Measurements from ENCODE around the gene PKDREJ.

The PKDREJ gene

DNA sequence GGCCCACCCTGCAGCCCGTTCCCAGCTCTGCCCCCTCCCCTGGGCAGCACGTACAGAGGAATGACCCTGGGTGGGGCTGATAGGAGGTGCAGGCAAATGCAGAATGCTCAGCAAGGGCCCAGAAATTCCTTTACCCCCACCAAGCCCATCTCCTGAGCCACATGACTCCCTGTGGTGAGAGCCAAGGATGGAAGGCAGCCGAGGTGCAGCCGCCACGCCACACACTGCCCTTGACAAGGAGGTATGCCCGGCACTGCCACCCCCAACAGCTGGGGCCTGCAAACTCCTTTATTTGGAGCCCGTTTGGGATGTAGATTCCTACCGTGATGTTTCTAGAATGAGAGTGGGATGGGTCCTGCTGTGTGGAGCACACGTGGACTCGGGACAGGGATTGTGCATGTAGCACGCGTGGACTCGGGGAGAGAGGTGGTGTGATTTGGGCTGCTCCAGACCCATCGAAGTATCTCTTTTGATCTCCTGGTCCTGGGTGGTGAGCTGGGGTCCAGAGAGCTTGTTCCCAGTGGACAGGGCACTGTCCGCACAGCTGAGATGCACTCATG is 46.5 kb upstream of the PKDREJ start:
- no peak overlapping the region for H3K4me2 ChIP-seq (ENCODE audit: low read length, poor library complexity, severe bottlenecking)
- no peak overlapping the region for H3K27ac ChIP-seq (ENCODE audit: low read length, poor library complexity, severe bottlenecking)
- H4K91ac ChIP-seq (ENCODE audit: low read length), result no peak overlapping the region
- H2BK15ac ChIP-seq (ENCODE audit: low read depth, poor library complexity, severe bottlenecking), result no peak overlapping the region
- WGBS, result 94% methylated on average over 15 of the region's 15 CpGs
- no peak overlapping the region for H2AFZ ChIP-seq (ENCODE audit: low read depth, low read length)
- no peak overlapping the region for H2BK5ac ChIP-seq (ENCODE audit: low read depth, low read length, poor library complexity, severe bottlenecking)
- no peak overlapping the region for H2BK12ac ChIP-seq (ENCODE audit: low read length in 2 of 2)
- no peak overlapping the region for H2AK5ac ChIP-seq (ENCODE audit: low read length, severe bottlenecking)
- no peak overlapping the region for H4K8ac ChIP-seq (ENCODE audit: low read length)
- no peak overlapping the region for H2BK120ac ChIP-seq (ENCODE audit: low read depth, low read length)
- no peaks in the 10 kb centered on the region for H3K9me3 ChIP-seq (ENCODE audit: control insufficient read depth, low read length)
- DNase-seq, result no peak
- H3K4ac ChIP-seq (ENCODE audit: low read depth in 1 of 2, low read length in 2 of 2), result no peak overlapping the region
- H3K36me3 ChIP-seq (ENCODE audit: control insufficient read depth in 1 of 2, insufficient read depth in 2 of 2, low read depth in 1 of 2, low read length in 2 of 2), result peaks cover 0 to 8% of the 10 kb centered on the region in 2 experiments
- H3K14ac ChIP-seq (ENCODE audit: low read length in 2 of 2), result no peak overlapping the region
- H3K23ac ChIP-seq (ENCODE audit: low read length in 2 of 2), result no peak overlapping the region
- H3K4me3 ChIP-seq (ENCODE audit: insufficient read depth in 1 of 2, low read depth in 1 of 2, low read length in 2 of 2), result no peak overlapping the region
- no peak overlapping the region for H3K9ac ChIP-seq (ENCODE audit: low read length)
- peaks cover 28% of the 10 kb centered on the region for H3K79me1 ChIP-seq (replicated peaks; ENCODE audit: low read length, poor library complexity, severe bottlenecking)
- peaks cover 6% of the 10 kb centered on the region for H3K4me1 ChIP-seq (ENCODE audit: control insufficient read depth, insufficient read depth, low read depth, low read length)
- no peak overlapping the region for H3K18ac ChIP-seq (ENCODE audit: low read depth in 1 of 2, low read length in 2 of 2)
- no peaks in the 10 kb centered on the region for H3K27me3 ChIP-seq (ENCODE audit: control insufficient read depth in 1 of 2, insufficient read depth in 1 of 2, low read length in 2 of 2)

DNA sequence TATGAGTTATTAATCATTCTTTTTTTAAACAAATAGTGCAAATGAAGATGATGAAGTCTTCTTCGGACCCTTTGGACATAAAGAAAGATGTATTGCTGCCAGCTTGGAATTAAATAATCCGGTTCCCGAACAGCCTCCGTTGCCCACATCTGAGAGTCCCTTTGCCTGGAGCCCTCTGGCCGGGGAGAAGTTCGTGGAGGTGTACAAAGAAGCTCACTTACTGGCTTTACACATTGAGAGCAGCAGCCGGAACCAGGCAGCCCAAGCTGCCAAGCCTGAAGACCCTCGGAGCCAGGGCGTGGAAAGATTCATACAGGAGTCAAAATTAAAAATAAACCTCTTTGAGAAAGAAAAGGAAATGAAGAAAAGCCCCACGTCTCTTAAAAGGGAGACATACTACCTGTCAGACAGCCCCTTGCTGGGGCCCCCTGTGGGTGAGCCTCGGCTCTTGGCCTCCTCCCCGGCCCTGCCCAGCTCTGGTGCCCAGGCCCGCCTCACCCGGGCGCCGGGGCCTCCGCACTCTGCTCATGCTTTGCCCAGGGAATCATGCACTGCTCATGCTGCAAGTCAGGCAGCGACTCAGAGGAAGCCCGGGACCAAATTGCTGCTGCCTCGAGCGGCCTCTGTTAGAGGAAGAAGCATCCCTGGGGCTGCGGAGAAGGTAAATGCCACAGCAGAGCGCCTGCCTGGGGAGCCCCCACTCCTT is 45.3 kb upstream of the PKDREJ start:
- Histone ChIP-seq H3K14ac (ENCODE audit: low read length in 2 of 2) (no peak overlapping the region), H2AFZ (ENCODE audit: low read depth, low read length) (no peak overlapping the region), H2BK15ac (ENCODE audit: low read depth, poor library complexity, severe bottlenecking) (no peak overlapping the region), H2BK120ac (ENCODE audit: low read depth, low read length) (no peak overlapping the region), H3K9ac (ENCODE audit: low read length) (no peak overlapping the region), H3K4me3 (ENCODE audit: insufficient read depth in 1 of 2, low read depth in 1 of 2, low read length in 2 of 2) (no peak overlapping the region), H3K4me1 (ENCODE audit: control insufficient read depth, insufficient read depth, low read depth, low read length) (peaks cover 5% of the 10 kb centered on the region), H4K91ac (ENCODE audit: low read length) (no peak overlapping the region), H3K27me3 (ENCODE audit: control insufficient read depth in 1 of 2, insufficient read depth in 1 of 2, low read length in 2 of 2) (no peaks in the 10 kb centered on the region), H3K9me3 (ENCODE audit: control insufficient read depth, low read length) (no peaks in the 10 kb centered on the region), H2AK5ac (ENCODE audit: low read length, severe bottlenecking) (no peak overlapping the region), H2BK12ac (ENCODE audit: low read length in 2 of 2) (no peak overlapping the region), H3K4ac (ENCODE audit: low read depth in 1 of 2, low read length in 2 of 2) (no peak overlapping the region), H3K79me1 (replicated peaks; ENCODE audit: low read length, poor library complexity, severe bottlenecking) (peaks cover 26% of the 10 kb centered on the region), H3K27ac (ENCODE audit: low read length, poor library complexity, severe bottlenecking) (no peak overlapping the region), H2BK5ac (ENCODE audit: low read depth, low read length, poor library complexity, severe bottlenecking) (no peak overlapping the region), H4K8ac (ENCODE audit: low read length) (peak overlapping the region; percentile 43), H3K23ac (ENCODE audit: low read length in 2 of 2) (no peak overlapping the region), H3K4me2 (ENCODE audit: low read length, poor library complexity, severe bottlenecking) (no peak overlapping the region), H3K18ac (ENCODE audit: low read depth in 1 of 2, low read length in 2 of 2) (no peak overlapping the region), H3K36me3 (ENCODE audit: control insufficient read depth in 1 of 2, insufficient read depth in 2 of 2, low read depth in 1 of 2, low read length in 2 of 2) (peaks cover 0 to 8% of the 10 kb centered on the region in 2 experiments)
- no peak for DNase-seq
- WGBS, result 95% methylated on average over 21 of the region's 23 CpGs

DNA sequence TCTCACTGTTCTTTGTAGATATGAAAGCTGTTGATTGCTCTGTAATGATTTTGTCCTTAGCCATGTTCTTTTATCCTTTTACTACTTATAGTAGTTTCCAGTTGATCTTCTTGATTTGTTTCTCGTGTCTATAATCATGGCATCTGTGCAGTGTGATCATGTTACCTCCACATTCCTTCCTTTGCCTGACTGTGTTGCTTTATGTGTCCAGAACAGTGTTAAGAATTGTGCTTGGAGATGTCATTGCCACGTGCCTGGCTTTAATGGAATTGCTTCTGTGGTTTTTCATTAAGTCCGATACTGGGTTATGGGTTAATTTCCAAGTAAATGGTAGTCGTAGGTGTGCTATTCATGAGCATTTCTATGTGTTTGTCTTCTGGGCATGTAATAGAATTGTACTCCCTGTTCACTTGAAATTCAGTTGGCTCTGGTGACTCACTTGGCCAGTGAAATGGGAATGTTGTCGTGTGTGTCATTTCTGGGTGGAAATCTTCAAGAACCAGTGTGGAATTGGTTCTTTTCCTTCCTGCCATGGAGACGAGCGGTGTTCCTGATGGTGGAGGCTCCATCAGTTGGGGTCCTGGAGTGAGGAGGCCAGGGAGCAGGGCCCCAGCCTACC is 40.3 kb upstream of the PKDREJ start:
- no peak overlapping the region for H4K8ac ChIP-seq (ENCODE audit: low read length)
- peaks cover 26% of the 10 kb centered on the region for H3K79me1 ChIP-seq (replicated peaks; ENCODE audit: low read length, poor library complexity, severe bottlenecking)
- H2BK12ac ChIP-seq (ENCODE audit: low read length in 2 of 2), result no peak overlapping the region
- no peak overlapping the region for H3K4me3 ChIP-seq (ENCODE audit: insufficient read depth in 1 of 2, low read depth in 1 of 2, low read length in 2 of 2)
- H2BK15ac ChIP-seq (ENCODE audit: low read depth, poor library complexity, severe bottlenecking), result no peak overlapping the region
- no peak overlapping the region for H3K9ac ChIP-seq (ENCODE audit: low read length)
- no peaks in the 10 kb centered on the region for H3K9me3 ChIP-seq (ENCODE audit: control insufficient read depth, low read length)
- H3K27ac ChIP-seq (ENCODE audit: low read length, poor library complexity, severe bottlenecking), result no peak overlapping the region
- WGBS, result 88% methylated on average over 7 of the region's 7 CpGs
- H3K14ac ChIP-seq (ENCODE audit: low read length in 2 of 2), result no peak overlapping the region
- H2AK5ac ChIP-seq (ENCODE audit: low read length, severe bottlenecking), result no peak overlapping the region
- H3K36me3 ChIP-seq (ENCODE audit: control insufficient read depth in 1 of 2, insufficient read depth in 2 of 2, low read depth in 1 of 2, low read length in 2 of 2), result peaks cover 0 to 6% of the 10 kb centered on the region in 2 experiments
- no peaks in the 10 kb centered on the region for H3K27me3 ChIP-seq (ENCODE audit: control insufficient read depth in 1 of 2, insufficient read depth in 1 of 2, low read length in 2 of 2)
- peaks cover 7% of the 10 kb centered on the region for H3K4me1 ChIP-seq (ENCODE audit: control insufficient read depth, insufficient read depth, low read depth, low read length)
- no peak overlapping the region for H3K4ac ChIP-seq (ENCODE audit: low read depth in 1 of 2, low read length in 2 of 2)
- H3K23ac ChIP-seq (ENCODE audit: low read length in 2 of 2), result no peak overlapping the region
- no peak overlapping the region for H3K18ac ChIP-seq (ENCODE audit: low read depth in 1 of 2, low read length in 2 of 2)
- DNase-seq, result peak; percentile 22
- no peak overlapping the region for H4K91ac ChIP-seq (ENCODE audit: low read length)
- no peak overlapping the region for H3K4me2 ChIP-seq (ENCODE audit: low read length, poor library complexity, severe bottlenecking)
- H2BK5ac ChIP-seq (ENCODE audit: low read depth, low read length, poor library complexity, severe bottlenecking), result no peak overlapping the region
- no peak overlapping the region for H2BK120ac ChIP-seq (ENCODE audit: low read depth, low read length)
- peak overlapping the region; percentile 1 for H2AFZ ChIP-seq (ENCODE audit: low read depth, low read length)

DNA sequence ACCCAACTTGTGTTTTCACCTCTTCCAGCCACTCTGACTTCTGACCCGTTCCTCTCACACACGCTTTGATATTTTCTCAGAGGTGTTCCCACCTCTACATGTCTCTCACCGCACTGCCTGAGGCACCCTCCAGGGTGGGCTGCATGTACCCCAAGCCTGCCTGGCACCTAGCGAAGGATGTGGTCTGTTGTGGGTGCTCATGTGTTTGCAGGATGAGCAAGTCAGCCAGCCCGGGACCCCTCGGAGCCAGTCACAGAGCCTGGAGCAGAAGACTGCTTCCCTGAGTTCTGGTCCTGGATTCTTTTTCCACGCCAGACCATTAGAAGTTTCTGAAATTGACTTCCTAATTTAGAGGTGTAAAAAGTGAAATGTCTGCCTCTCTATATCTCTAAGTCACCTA is 37.3 kb upstream of the PKDREJ start:
- peaks cover 0 to 7% of the 10 kb centered on the region in 2 experiments for H3K36me3 ChIP-seq (ENCODE audit: control insufficient read depth in 1 of 2, insufficient read depth in 2 of 2, low read depth in 1 of 2, low read length in 2 of 2)
- H3K9me3 ChIP-seq (ENCODE audit: control insufficient read depth, low read length), result no peaks in the 10 kb centered on the region

More for the DNA sequence above, 37.3 kb upstream of the PKDREJ start:
- Histone ChIP-seq H4K91ac (ENCODE audit: low read length) (no peak overlapping the region), H3K4me3 (ENCODE audit: insufficient read depth in 1 of 2, low read depth in 1 of 2, low read length in 2 of 2) (no peak overlapping the region), H2AFZ (ENCODE audit: low read depth, low read length) (no peak overlapping the region), H3K27ac (ENCODE audit: low read length, poor library complexity, severe bottlenecking) (no peak overlapping the region), H3K14ac (ENCODE audit: low read length in 2 of 2) (no peak overlapping the region), H2BK12ac (ENCODE audit: low read length in 2 of 2) (no peak overlapping the region), H3K9ac (ENCODE audit: low read length) (no peak overlapping the region), H2BK120ac (ENCODE audit: low read depth, low read length) (no peak overlapping the region), H3K4me2 (ENCODE audit: low read length, poor library complexity, severe bottlenecking) (no peak overlapping the region), H3K27me3 (ENCODE audit: control insufficient read depth in 1 of 2, insufficient read depth in 1 of 2, low read length in 2 of 2) (no peaks in the 10 kb centered on the region), H2BK15ac (ENCODE audit: low read depth, poor library complexity, severe bottlenecking) (no peak overlapping the region), H2BK5ac (ENCODE audit: low read depth, low read length, poor library complexity, severe bottlenecking) (no peak overlapping the region), H3K4me1 (ENCODE audit: control insufficient read depth, insufficient read depth, low read depth, low read length) (peaks cover 17% of the 10 kb centered on the region), H3K79me1 (replicated peaks; ENCODE audit: low read length, poor library complexity, severe bottlenecking) (peaks cover 38% of the 10 kb centered on the region), H3K18ac (ENCODE audit: low read depth in 1 of 2, low read length in 2 of 2) (no peak overlapping the region), H3K23ac (ENCODE audit: low read length in 2 of 2) (peak overlapping the region in 1 of 2 experiments; percentile 74), H4K8ac (ENCODE audit: low read length) (peak overlapping the region; percentile 83), H2AK5ac (ENCODE audit: low read length, severe bottlenecking) (no peak overlapping the region), H3K4ac (ENCODE audit: low read depth in 1 of 2, low read length in 2 of 2) (no peak overlapping the region)
- 100% methylated on average over 7 of the region's 7 CpGs for WGBS
- DNase-seq, result no peak

All from mesenchymal stem cell (in vitro differentiated cells and primary cell).